ENCODE results near the gene AP3B1.

DNA sequence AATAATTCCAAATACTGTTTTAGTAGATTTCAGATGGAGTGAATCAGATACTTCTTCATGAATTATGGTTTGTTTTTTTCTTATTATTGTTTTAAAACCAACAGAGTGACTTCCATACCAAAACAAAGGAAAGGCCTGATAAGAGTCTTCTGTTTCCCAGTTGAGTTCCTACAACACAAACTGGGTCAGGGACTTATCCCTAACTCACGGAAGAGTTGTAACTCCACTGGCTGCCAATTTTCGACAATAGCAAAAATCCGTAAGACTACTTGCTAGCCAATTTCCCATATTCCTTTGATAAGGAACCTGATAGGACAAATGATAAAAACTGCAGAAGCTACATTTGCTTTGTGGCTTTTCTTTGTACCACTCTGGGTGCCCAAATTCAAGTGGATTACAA, 219.2 kb downstream of the AP3B1 start:
- TF ChIP-seq, protein P1, sequence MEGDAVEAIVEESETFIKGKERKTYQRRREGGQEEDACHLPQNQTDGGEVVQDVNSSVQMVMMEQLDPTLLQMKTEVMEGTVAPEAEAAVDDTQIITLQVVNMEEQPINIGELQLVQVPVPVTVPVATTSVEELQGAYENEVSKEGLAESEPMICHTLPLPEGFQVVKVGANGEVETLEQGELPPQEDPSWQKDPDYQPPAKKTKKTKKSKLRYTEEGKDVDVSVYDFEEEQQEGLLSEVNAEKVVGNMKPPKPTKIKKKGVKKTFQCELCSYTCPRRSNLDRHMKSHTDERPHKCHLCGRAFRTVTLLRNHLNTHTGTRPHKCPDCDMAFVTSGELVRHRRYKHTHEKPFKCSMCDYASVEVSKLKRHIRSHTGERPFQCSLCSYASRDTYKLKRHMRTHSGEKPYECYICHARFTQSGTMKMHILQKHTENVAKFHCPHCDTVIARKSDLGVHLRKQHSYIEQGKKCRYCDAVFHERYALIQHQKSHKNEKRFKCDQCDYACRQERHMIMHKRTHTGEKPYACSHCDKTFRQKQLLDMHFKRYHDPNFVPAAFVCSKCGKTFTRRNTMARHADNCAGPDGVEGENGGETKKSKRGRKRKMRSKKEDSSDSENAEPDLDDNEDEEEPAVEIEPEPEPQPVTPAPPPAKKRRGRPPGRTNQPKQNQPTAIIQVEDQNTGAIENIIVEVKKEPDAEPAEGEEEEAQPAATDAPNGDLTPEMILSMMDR (IDR thresholded peaks at IDR 0.05; ENCODE audit: borderline replicate concordance, extremely low read depth, low read length, poor library complexity, severe bottlenecking), result no peak
- no peak for TF ChIP-seq EZH2 (IDR thresholded peaks at IDR 0.05; ENCODE audit: borderline replicate concordance, low read depth, low read length, severe bottlenecking)
